Right cardiac atrium (tissue), 5 donors: ENCODE measurements around the gene MRPS18B. TPM values are rescaled to one million over a fixed set of nuclear protein-coding genes. Genes with fewer than 3 reads are reported as not detected.
"Not testable (repeated sequence)": the region's sequence is repeated elsewhere in the genome, so short reads cannot be mapped to it uniquely, and the experiment has no call there.

Experiments used
- ATAC-seq, 2 donors: fragments of 200-7000 bp; cut with Tn5 transposase; one replicate each; pipeline versions ENCODE4 v1.8.0 to v1.9.1; 2020; ENCODE audit warnings: moderate library complexity in 2 of 2, mild to moderate bottlenecking in 1 of 2
- DNase-seq, 3 donors: peaks; one replicate each; pipeline ENCODE4 v3.0.0-alpha.2; 2020
- H3K27ac ChIP-seq: one replicate; pipeline ENCODE4 v1.5.1; 2013; ENCODE audit warnings: mild to moderate bottlenecking, low read length, control low read depth, moderate library complexity
- H3K27me3 ChIP-seq: one replicate; pipeline ENCODE4 v1.6.1; 2013; ENCODE audit not compliant: control insufficient read depth, insufficient read depth
- H3K4me1 ChIP-seq: one replicate; pipeline ENCODE4 v1.6.1; 2013; ENCODE audit warnings: low read length; ENCODE audit not compliant: control insufficient read depth, insufficient read depth
- H3K4me3 ChIP-seq: one replicate; pipeline ENCODE4 v1.5.1; 2013; ENCODE audit warnings: low read length, control low read depth
- H3K9me3 ChIP-seq: one replicate; pipeline ENCODE4 v1.6.1; 2013; ENCODE audit warnings: low read length; ENCODE audit not compliant: control insufficient read depth
- WGBS: extraction: QIAGEN DNeasy Blood & Tissue Kit; methylation state at CpG from one replicate; pipeline ENCODE4 v1.1.7; 2013; 5-methylcytosine and 5-hydroxymethylcytosine counted together
- intact Hi-C, 4 donors: fragments of 100-400 bp; cut with DNase I; formaldehyde crosslinking; loops; one replicate each; pipeline versions ENCODE4 v1.11.0 to v1.14.0; 2022 to 2023
- polyA plus RNA-seq: library from polyadenylated mRNA; stranded (reverse); fragments of 200-250 nt; gene quantifications from one replicate; pipeline ENCODE4 v1.2.3, GENCODE V29; 2013
- total RNA-seq, 4 donors: library from RNA; stranded (reverse); fragmentation: NEBNext Ultra II Directional; extraction: Animal tissue kit (Norgen Biotek cat#: 25700); gene quantifications; one replicate each; pipeline ENCODE4 v1.2.1, GENCODE V29; 2021
- donor health status: healthy with polysubstance abuse.
- donor health status: DM: no; HTN: yes; CAD: no.
- donor health status: DM: no; HTN: no; CAD: no.
- donor health status: DM: no; HTN: yes; CAD: no; lungs with severe emphysema.
- donor health status: DM: yes; HTN: yes; CAD: no.

Gene MRPS18B
- total and polyA plus RNA-seq, 5 donors, result 60.2 to 97.6 (median 75.9) TPM

- ATAC-seq (no peak), DNase-seq (no peak)
- no peaks in the 10 kb centered on the region for H3K4me1 ChIP-seq
- no peaks in the 10 kb centered on the region for H3K9me3 ChIP-seq
- H3K27me3 ChIP-seq, result no peaks in the 10 kb centered on the region
- H3K27ac ChIP-seq, result no peak overlapping the region
- intact Hi-C loops, result loop anchor here in 1 of 4 donors (10.0 kb wide), 1 partner anchor 45 kb away; no protein-coding TSS in a partner anchor
- WGBS, result 93% methylated on average over 15 of the region's 15 CpGs
- no peak overlapping the region for H3K4me3 ChIP-seq
Measured at GRCh38 chr6:30589754-30590358, 27.8 kb upstream of the MRPS18B start.

- Histone ChIP-seq H3K4me3 (no peak overlapping the region), H3K9me3 (no peaks in the 10 kb centered on the region), H3K4me1 (no peaks in the 10 kb centered on the region), H3K27ac (no peak overlapping the region), H3K27me3 (no peaks in the 10 kb centered on the region)
- ATAC-seq (no peak), DNase-seq (no peak)
- intact Hi-C loops, result loop anchor here in 1 of 4 donors (10.0 kb wide), 1 partner anchor 46 kb away; no protein-coding TSS in a partner anchor
- 82% methylated on average over 8 of the region's 8 CpGs for WGBS
Measured at GRCh38 chr6:30590509-30590908, 27.1 kb upstream of the MRPS18B start.

DNA sequence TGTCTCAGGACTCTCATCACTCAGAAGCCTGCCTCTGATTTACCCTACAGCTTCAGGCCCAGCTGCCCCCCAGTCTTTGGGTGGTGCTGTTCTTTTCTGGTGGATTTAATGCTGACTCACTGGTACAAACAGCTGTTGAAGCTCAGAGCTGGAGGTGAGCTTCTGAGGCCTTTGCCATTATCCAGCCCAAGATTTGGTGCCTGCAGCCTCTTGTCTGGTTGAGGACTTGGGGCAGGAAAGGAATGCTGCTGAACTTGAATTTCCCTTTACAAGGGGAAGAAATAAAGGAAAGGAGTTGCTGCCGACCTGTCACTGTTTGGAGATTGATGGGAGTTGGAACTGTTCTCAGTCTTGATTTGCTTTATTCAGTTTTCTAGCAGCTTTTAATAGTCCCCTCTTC, 26.6 kb upstream of the MRPS18B start:
- Histone ChIP-seq H3K27ac (no peak overlapping the region), H3K4me3 (no peak overlapping the region), H3K4me1 (no peaks in the 10 kb centered on the region), H3K27me3 (no peaks in the 10 kb centered on the region), H3K9me3 (no peaks in the 10 kb centered on the region)
- intact Hi-C loops, result loop anchor here in 1 of 4 donors (10.0 kb wide), 1 partner anchor 46 kb away; no protein-coding TSS in a partner anchor
- 46% methylated on average over 1 of the region's 1 CpG for WGBS
- no peak for DNase-seq
- no peak for ATAC-seq

GRCh38 chr6:30592287-30592686, 25.4 kb upstream of the MRPS18B start:
- ATAC-seq (no peak), DNase-seq (no peak)
- H3K27ac ChIP-seq, result no peak overlapping the region
- no peaks in the 10 kb centered on the region for H3K9me3 ChIP-seq
- intact Hi-C loops, result loop anchor here in 1 of 4 donors (10.0 kb wide), 1 partner anchor 47 kb away; no protein-coding TSS in a partner anchor
- no peak overlapping the region for H3K4me3 ChIP-seq
- no peaks in the 10 kb centered on the region for H3K4me1 ChIP-seq
- no peaks in the 10 kb centered on the region for H3K27me3 ChIP-seq
- 98% methylated on average over 1 of the region's 1 CpG for WGBS

- peak; percentile 62 to 86 (median 73) for DNase-seq
- intact Hi-C loops, result loop anchor here in 1 of 4 donors (10.0 kb wide), 1 partner anchor 53 kb away; no protein-coding TSS in a partner anchor
- ATAC-seq, result peak; percentile 69 to 70
Measured at GRCh38 chr6:30597315-30598144, 20.1 kb upstream of the MRPS18B start.

GRCh38 chr6:30598912-30599624, 18.6 kb upstream of the MRPS18B start:
- Histone ChIP-seq H3K4me1 (no peaks in the 10 kb centered on the region), H3K9me3 (no peaks in the 10 kb centered on the region), H3K27ac (no peak overlapping the region), H3K27me3 (no peaks in the 10 kb centered on the region), H3K4me3 (no peak overlapping the region)
- peak in 1 of 2 donors; percentile 7 for ATAC-seq
- intact Hi-C loops, result loop anchor here in 1 of 4 donors (10.0 kb wide), 1 partner anchor 54 kb away; no protein-coding TSS in a partner anchor
- WGBS, result 74% methylated on average over 12 of the region's 12 CpGs
- DNase-seq, result no peak

More at GRCh38 chr6:30597315-30598144, 20.1 kb upstream of the MRPS18B start:
- not testable (repeated sequence) for H3K4me1 ChIP-seq, H3K27me3 ChIP-seq, H3K9me3 ChIP-seq, H3K4me3 ChIP-seq, H3K27ac ChIP-seq
- WGBS, result 76% methylated on average over 15 of the region's 15 CpGs

GRCh38 chr6:30599625-30600324, 17.9 kb upstream of the MRPS18B start:
- no peak for DNase-seq
- no peak overlapping the region for H3K27ac ChIP-seq
- intact Hi-C loops, result loop anchor here in 2 of 4 donors (5.0 to 10.0 kb wide), 3 partner anchors 55 to 115 kb away; partner anchors contain the start of gene HLA-E (in 1 of the 2)
- H3K4me1 ChIP-seq, result no peaks in the 10 kb centered on the region
- H3K9me3 ChIP-seq, result no peaks in the 10 kb centered on the region
- ATAC-seq, result peak in 1 of 2 donors; percentile 44
- 61% methylated on average over 13 of the region's 13 CpGs for WGBS
- no peak overlapping the region for H3K4me3 ChIP-seq
- H3K27me3 ChIP-seq, result no peaks in the 10 kb centered on the region

- H3K4me3 ChIP-seq, result no peak overlapping the region
- ATAC-seq, result peak in 1 of 2 donors; percentile 6
- no peaks in the 10 kb centered on the region for H3K9me3 ChIP-seq
- WGBS, result 65% methylated on average over 10 of the region's 10 CpGs
- no peaks in the 10 kb centered on the region for H3K4me1 ChIP-seq
- DNase-seq, result peak in 2 of 3 donors; percentile 50 to 76
- no peaks in the 10 kb centered on the region for H3K27me3 ChIP-seq
- intact Hi-C loops, result loop anchor here in 1 of 4 donors (5.0 to 10.0 kb wide), 2 partner anchors 58 to 116 kb away; partner anchors contain the start of gene HLA-E
- no peak overlapping the region for H3K27ac ChIP-seq
Measured at GRCh38 chr6:30600451-30600961, 17.1 kb upstream of the MRPS18B start.

DNA sequence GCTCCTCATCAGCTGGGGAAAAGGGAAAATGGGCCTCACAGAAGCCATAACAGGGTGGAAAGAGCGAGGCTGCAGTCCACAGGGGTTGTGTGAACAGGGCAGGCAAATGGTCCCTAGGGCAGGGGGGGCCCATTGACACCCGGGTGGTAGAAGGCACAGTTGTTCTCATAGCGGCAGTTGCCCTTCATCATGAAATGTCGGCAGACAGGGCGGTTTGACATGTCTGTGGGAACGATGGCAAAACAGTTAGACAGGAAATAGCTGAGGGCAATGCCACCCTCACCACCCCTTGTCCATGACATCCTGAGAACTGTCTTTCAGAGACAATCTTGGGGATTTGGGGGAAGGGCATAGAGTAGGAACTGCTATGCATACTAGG, 16.2 kb upstream of the MRPS18B start:
- Histone ChIP-seq H3K4me1 (no peaks in the 10 kb centered on the region), H3K27ac (no peak overlapping the region), H3K4me3 (no peak overlapping the region), H3K27me3 (no peaks in the 10 kb centered on the region), H3K9me3 (no peaks in the 10 kb centered on the region)
- no peak for ATAC-seq
- intact Hi-C loops, result loop anchor here in 1 of 4 donors (5.0 to 10.0 kb wide), 2 partner anchors 59 to 117 kb away; partner anchors contain the start of gene HLA-E
- WGBS, result 70% methylated on average over 6 of the region's 6 CpGs
- no peak for DNase-seq
